Breast epithelium (tissue), 4 donors: ENCODE data around the gene GMDS. TPM values are rescaled to one million over a fixed set of nuclear protein-coding genes. Genes with fewer than 3 reads are reported as not detected.

Experiments
- DNase-seq, 2 donors: peaks; one replicate each; pipeline ENCODE4 v3.0.0-alpha.2; 2019; ENCODE audit warnings: low spot score in 2 of 2
- H3K27ac ChIP-seq, 2 donors: fragments of 200-600 bp; sonication (generic) in 1 of 2; one replicate each; pipeline ENCODE4 v1.5.1; 2016 to 2019; ENCODE audit warnings: mild to moderate bottlenecking in 1 of 2
- H3K27me3 ChIP-seq, 2 donors: fragments of 200-600 bp; sonication (generic) in 1 of 2; one replicate each; pipeline versions ENCODE4 v1.5.1 to v1.6.0; 2017 to 2019; ENCODE audit warnings: control low read depth in 1 of 2, mild to moderate bottlenecking in 1 of 2
- H3K36me3 ChIP-seq: fragments of 200-600 bp; one replicate; pipeline ENCODE4 v1.5.1; 2019
- H3K4me1 ChIP-seq, 2 donors: fragments of 200-600 bp; sonication (generic); one replicate each; pipeline ENCODE4 v1.5.1; 2016 to 2019; ENCODE audit warnings: control low read depth in 1 of 2
- H3K4me3 ChIP-seq, 3 donors: fragments of 200-600 bp; sonication (generic); 1 replicate in 2 of 3; 2 replicates in 1 of 3; pipeline ENCODE4 v1.5.1; 2016 to 2019; ENCODE audit warnings: mild to moderate bottlenecking in 3 of 3, moderate library complexity in 2 of 3
- H3K9me3 ChIP-seq, 2 donors: fragments of 200-600 bp; sonication (generic) in 1 of 2; one replicate each; pipeline ENCODE4 v1.5.1; 2016 to 2019; ENCODE audit warnings: control low read depth in 1 of 2
- POLR2A ChIP-seq: fragments of 450-650 bp; IDR thresholded peaks from one replicate; pipeline ENCODE4 v1.6.1; 2016; ENCODE audit warnings: antibody characterized with exemption, mild to moderate bottlenecking, moderate library complexity
- POLR2AphosphoS5 ChIP-seq, 3 donors: sonication (generic); formaldehyde crosslinking; IDR thresholded peaks; one replicate each; pipeline ENCODE4 v1.6.1; 2017; ENCODE audit warnings: antibody characterized with exemption in 3 of 3
- intact Hi-C: fragments of 100-400 bp; cut with DNase I; formaldehyde crosslinking; loops from one replicate; pipeline ENCODE4 v1.15.1; 2023; ENCODE audit warnings: low total_unique reads
- total RNA-seq, 3 donors: library from RNA; depleted of rRNA; stranded (reverse); fragments of >200 nt; gene quantifications; one replicate each; pipeline ENCODE4 v1.1.0, GENCODE V29; 2016
- TF ChIP-seq, protein P1 (sequence below), 3 donors: fragments of 450-650 bp; IDR thresholded peaks; one replicate each; pipeline ENCODE4 v1.5.1; 2016 to 2017; ENCODE audit warnings: antibody characterized with exemption in 3 of 3, mild to moderate bottlenecking in 3 of 3, moderate library complexity in 3 of 3

GMDS gene
- total RNA-seq, 3 donors from 2014 or later, result 7.5 to 29.2 (median 17.0) TPM

DNA sequence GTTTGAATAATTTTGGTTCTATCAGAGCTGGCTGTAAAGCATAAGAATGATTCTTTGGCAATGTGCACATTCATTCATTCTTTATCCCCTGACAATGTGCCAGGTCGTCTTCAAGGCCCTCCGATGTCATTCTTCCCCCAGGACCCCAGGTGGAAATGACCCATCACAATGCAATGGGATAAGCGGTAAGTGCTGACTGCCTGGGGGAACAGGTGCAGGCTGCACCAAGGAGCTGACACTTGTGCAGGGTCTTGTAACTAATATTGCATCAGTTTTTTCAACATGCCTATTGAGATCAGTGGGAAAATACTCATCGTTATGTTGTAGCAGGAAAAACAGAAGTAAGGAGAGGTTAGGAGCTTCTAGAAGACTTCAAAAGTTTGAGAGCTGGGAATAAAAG is 530.1 kb downstream of the GMDS start:
- H3K4me1 ChIP-seq, result no peaks in the 10 kb centered on the region
- H3K27ac ChIP-seq, result no peak overlapping the region
- no peak for DNase-seq
- TF ChIP-seq POLR2A (no peak), POLR2AphosphoS5 (IDR thresholded peaks at IDR 0.05) (no peak)
- TF ChIP-seq, protein P1, sequence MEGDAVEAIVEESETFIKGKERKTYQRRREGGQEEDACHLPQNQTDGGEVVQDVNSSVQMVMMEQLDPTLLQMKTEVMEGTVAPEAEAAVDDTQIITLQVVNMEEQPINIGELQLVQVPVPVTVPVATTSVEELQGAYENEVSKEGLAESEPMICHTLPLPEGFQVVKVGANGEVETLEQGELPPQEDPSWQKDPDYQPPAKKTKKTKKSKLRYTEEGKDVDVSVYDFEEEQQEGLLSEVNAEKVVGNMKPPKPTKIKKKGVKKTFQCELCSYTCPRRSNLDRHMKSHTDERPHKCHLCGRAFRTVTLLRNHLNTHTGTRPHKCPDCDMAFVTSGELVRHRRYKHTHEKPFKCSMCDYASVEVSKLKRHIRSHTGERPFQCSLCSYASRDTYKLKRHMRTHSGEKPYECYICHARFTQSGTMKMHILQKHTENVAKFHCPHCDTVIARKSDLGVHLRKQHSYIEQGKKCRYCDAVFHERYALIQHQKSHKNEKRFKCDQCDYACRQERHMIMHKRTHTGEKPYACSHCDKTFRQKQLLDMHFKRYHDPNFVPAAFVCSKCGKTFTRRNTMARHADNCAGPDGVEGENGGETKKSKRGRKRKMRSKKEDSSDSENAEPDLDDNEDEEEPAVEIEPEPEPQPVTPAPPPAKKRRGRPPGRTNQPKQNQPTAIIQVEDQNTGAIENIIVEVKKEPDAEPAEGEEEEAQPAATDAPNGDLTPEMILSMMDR (IDR thresholded peaks at IDR 0.05), result no peak
- intact Hi-C loops, result no loop called here
- no peak overlapping the region for H3K4me3 ChIP-seq
- no peaks in the 10 kb centered on the region for H3K36me3 ChIP-seq
- no peaks in the 10 kb centered on the region for H3K9me3 ChIP-seq
- no peaks in the 10 kb centered on the region for H3K27me3 ChIP-seq

DNA sequence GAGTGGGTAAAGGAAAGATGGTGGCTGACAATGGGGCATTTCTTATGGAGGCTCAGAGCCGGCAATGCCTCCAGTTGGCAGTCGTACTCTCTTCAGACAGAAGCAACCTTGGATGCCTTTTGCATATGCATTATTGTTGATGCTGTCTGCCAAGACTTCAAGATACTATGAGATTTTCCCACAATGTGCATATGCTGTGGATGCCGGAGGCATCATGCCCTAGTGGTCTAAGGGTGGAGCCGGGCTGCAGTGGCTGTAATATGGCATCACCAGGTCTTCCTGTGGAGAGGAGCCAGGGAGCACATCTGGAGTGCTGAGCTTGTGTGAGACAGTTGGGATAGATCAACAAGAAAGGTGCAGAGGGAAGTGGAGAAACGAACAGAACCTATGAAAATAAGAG is 530.8 kb downstream of the GMDS start:
- intact Hi-C loops, result no loop called here
- Histone ChIP-seq H3K9me3 (no peaks in the 10 kb centered on the region), H3K27ac (no peak overlapping the region), H3K27me3 (no peaks in the 10 kb centered on the region), H3K4me3 (no peak overlapping the region), H3K36me3 (no peaks in the 10 kb centered on the region), H3K4me1 (no peaks in the 10 kb centered on the region)
- DNase-seq, result no peak
- TF ChIP-seq POLR2A (no peak), POLR2AphosphoS5 (IDR thresholded peaks at IDR 0.05) (no peak)
- TF ChIP-seq, protein P1 (IDR thresholded peaks at IDR 0.05), result no peak

DNA sequence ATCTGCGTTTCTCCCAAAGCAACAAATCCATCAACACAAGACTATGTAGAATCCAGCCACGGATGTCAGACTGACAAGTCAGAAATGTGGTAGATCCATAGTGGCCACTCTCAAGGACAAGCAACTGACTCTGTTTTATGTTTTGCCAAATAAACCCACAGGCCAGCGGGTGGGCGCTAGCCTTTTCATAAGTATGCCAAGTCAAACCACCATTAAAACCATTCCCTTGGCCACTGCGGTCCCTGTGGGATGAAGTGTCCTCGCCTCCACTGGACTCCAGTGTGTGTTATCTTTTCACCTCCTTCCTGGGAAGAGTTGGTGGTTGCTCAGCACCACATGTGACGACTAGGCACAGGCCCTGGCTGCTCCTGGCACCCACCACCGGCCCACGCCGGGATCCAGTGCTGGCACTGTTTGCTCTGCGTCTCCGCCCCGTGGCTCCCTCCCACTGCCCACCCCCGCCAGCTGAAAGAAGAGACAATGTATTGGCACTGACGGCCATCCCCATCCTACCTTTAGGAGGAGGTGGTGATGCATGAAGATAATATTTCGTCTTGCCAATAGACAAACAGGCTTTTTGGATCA is 532.3 kb downstream of the GMDS start:
- Histone ChIP-seq H3K27me3 (no peaks in the 10 kb centered on the region), H3K4me1 (no peaks in the 10 kb centered on the region), H3K36me3 (no peaks in the 10 kb centered on the region), H3K4me3 (no peak overlapping the region), H3K9me3 (no peaks in the 10 kb centered on the region), H3K27ac (no peak overlapping the region)
- TF ChIP-seq, protein P1 (IDR thresholded peaks at IDR 0.05), result no peak
- no peak for TF ChIP-seq POLR2AphosphoS5 (IDR thresholded peaks at IDR 0.05)
- TF ChIP-seq POLR2A, result no peak
- DNase-seq, result no peak
- intact Hi-C loops, result no loop called here

DNA sequence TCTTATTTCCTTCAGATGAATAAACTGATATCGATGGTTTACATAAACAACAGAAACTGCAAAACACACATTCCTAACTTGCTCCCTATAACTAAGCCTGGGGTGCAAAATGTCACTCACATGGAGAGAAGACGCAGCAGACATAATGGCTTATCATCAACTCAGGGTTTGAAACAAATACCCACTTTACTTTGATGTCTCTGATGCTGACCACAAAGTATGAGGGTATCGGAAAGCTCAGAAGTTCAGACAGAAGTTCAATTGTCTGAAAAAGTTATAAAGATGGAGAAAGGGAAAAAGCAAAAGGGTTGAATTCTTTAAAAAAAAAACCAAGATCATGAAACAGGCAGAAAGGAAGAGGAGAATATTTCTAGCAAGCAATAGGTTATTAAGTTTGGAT is 533.0 kb downstream of the GMDS start:
- Histone ChIP-seq H3K36me3 (no peaks in the 10 kb centered on the region), H3K4me3 (no peak overlapping the region), H3K27ac (no peak overlapping the region), H3K27me3 (no peaks in the 10 kb centered on the region), H3K4me1 (no peaks in the 10 kb centered on the region), H3K9me3 (no peaks in the 10 kb centered on the region)
- TF ChIP-seq, protein P1 (IDR thresholded peaks at IDR 0.05), result no peak
- TF ChIP-seq POLR2AphosphoS5 (IDR thresholded peaks at IDR 0.05), result no peak
- TF ChIP-seq POLR2A, result no peak
- intact Hi-C loops, result no loop called here
- no peak for DNase-seq

DNA sequence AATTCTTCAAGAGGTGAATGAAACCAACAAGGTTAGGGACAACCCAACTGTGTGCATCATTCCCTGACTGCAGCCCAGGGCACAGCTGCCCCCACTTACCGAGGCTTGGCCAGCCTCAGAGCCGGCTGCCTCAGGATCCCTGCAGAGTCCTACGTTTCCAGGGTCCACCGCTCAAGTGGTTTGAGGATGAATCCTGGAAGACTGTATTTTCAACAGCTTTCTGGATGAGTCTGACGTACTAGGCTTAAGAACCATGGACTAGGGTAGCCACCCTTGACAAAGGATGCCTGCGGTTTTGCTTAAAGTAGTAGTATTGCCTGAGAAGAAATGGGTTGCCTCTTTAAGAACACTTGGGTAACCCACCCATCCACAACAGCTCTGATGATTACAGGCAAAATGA is 534.3 kb downstream of the GMDS start:
- no peaks in the 10 kb centered on the region for H3K36me3 ChIP-seq
- no peaks in the 10 kb centered on the region for H3K4me1 ChIP-seq
- H3K9me3 ChIP-seq, result no peaks in the 10 kb centered on the region
- intact Hi-C loops, result no loop called here
- no peak overlapping the region for H3K4me3 ChIP-seq
- DNase-seq, result no peak
- no peaks in the 10 kb centered on the region for H3K27me3 ChIP-seq
- TF ChIP-seq POLR2A (no peak), POLR2AphosphoS5 (IDR thresholded peaks at IDR 0.05) (no peak)
- TF ChIP-seq, protein P1 (IDR thresholded peaks at IDR 0.05), result no peak
- no peak overlapping the region for H3K27ac ChIP-seq
